Ovary (tissue), 9 donors: ENCODE data around the gene SLC30A3. TPM values are rescaled to one million over a fixed set of nuclear protein-coding genes. Genes with fewer than 3 reads are reported as not detected.
"Not testable (repeated sequence)": the region's sequence is repeated elsewhere in the genome, so short reads cannot be mapped to it uniquely, and the experiment has no call there.

ENCODE experiments used
- DNase-seq, 5 donors: peaks; one replicate each; pipeline ENCODE4 v3.0.0-alpha.2; 2019 to 2020
- H3K27ac ChIP-seq, 2 donors: fragments of 200-600 bp; one replicate each; pipeline versions ENCODE4 v1.5.1 to v1.8.0; 2019 to 2022
- H3K27me3 ChIP-seq: fragments of 200-600 bp; one replicate; pipeline ENCODE4 v1.8.0; 2022
- H3K36me3 ChIP-seq: fragments of 200-600 bp; sonication (generic); one replicate; pipeline ENCODE4 v1.5.1; 2019
- H3K4me1 ChIP-seq: one replicate; pipeline ENCODE4 v1.8.1; 2013; ENCODE audit warnings: mild to moderate bottlenecking, moderate library complexity; ENCODE audit not compliant: insufficient read depth
- H3K4me3 ChIP-seq: fragments of 200-600 bp; sonication (generic); one replicate; pipeline ENCODE4 v1.5.1; 2017
- H3K9me3 ChIP-seq, 2 donors: fragments of 200-600 bp in 1 of 2; sonication (generic) in 1 of 2; one replicate each; pipeline versions ENCODE4 v1.5.1 to v1.8.1; 2013 to 2019; ENCODE audit warnings: mild to moderate bottlenecking in 1 of 2, moderate library complexity in 1 of 2
- EP300 ChIP-seq: sonication (generic); formaldehyde crosslinking; IDR thresholded peaks from one replicate; pipeline ENCODE4 v1.6.1; 2017; ENCODE audit warnings: antibody characterized with exemption
- POLR2A ChIP-seq: fragments of 450-650 bp; IDR thresholded peaks from one replicate; pipeline ENCODE4 v1.6.1; 2017; ENCODE audit warnings: antibody characterized with exemption, mild to moderate bottlenecking, moderate library complexity
- WGBS, 3 donors: extraction: QIAGEN DNeasy Blood & Tissue Kit in 1 of 3; methylation state at CpG; one replicate each; pipeline versions ENCODE4 v1.1.5 to v1.1.7; 2013 to 2017; 5-methylcytosine and 5-hydroxymethylcytosine counted together
- intact Hi-C, 4 donors: fragments of 100-400 bp; cut with DNase I; formaldehyde crosslinking; loops; one replicate each; pipeline versions ENCODE4 v1.11.0 to v1.15.1; 2022 to 2023
- polyA plus RNA-seq, 2 donors: library from polyadenylated mRNA; stranded (reverse); fragments of 200-250 nt in 1 of 2; fragments of 350-450 nt in 1 of 2; fragmentation: Illumina TruSeq in 1 of 2; extraction: RNeasy Lipid Tissue Mini Kit (QIAGEN cat#74804) in 1 of 2; gene quantifications; one replicate each; pipeline ENCODE4 v1.2.3, GENCODE V29; 2013 to 2014
- total RNA-seq, 7 donors: library from RNA; depleted of rRNA in 2 of 7; stranded (reverse); fragments of >200 nt in 2 of 7; fragmentation: NEBNext Ultra II Directional in 3 of 7; extraction: Animal tissue kit (Norgen Biotek cat#: 25700) in 3 of 7; gene quantifications; one replicate each; pipeline versions ENCODE4 v1.1.0 to v1.2.4, GENCODE V29; 2016 to 2023
- TF ChIP-seq, protein P1 (sequence below), 3 donors: fragments of 450-650 bp in 2 of 3; fragments of 200-600 bp in 1 of 3; IDR thresholded peaks; one replicate each; pipeline versions ENCODE4 v1.5.1 to v1.8.0; 2016 to 2022; ENCODE audit warnings: antibody characterized with exemption in 3 of 3, mild to moderate bottlenecking in 1 of 3
- donor health status: DM: no; HTN: no; CAD: no; lungs with moderate emphysema.
- donor health status: DM: no; HTN: no; CAD: no.
- donor health status: Bipolar disorder and iron deficiency.
- donor health status: DM: yes; HTN: yes; CAD: no.
- donor health status: DM: no; HTN: no; CAD: no.
- donor health status: DM: yes; HTN: yes; CAD: no.

The SLC30A3 gene
- total and polyA plus RNA-seq, 9 donors: 0.23 to 1.1 (median 0.36) TPM; not detected in 3

DNA sequence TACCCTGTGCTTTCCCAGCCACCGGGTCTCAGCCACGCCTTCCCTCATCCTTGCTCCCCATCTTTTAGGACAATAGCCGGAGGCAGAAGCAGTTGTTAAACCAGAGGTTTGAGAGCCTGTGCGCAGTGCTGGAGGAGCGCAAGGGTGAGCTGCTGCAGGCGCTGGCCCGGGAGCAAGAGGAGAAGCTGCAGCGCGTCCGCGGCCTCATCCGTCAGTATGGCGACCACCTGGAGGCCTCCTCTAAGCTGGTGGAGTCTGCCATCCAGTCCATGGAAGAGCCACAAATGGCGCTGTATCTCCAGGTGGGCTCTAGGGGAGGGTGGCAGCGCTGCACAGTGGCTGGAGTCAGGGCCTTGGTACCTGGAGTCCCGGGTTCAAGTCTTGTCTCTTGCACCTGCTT, 42.7 kb upstream of the SLC30A3 start:
- peaks cover 4% of the 10 kb centered on the region for H3K4me1 ChIP-seq
- 87 to 90% (median 89%) methylated on average over 16 of the region's 16 CpGs for WGBS, 3 donors
- H3K27ac ChIP-seq: no peak overlapping the region
- no peaks in the 10 kb centered on the region for H3K36me3 ChIP-seq
- DNase-seq: no peak
- H3K4me3 ChIP-seq: no peak overlapping the region
- H3K27me3 ChIP-seq: peaks cover 4% of the 10 kb centered on the region
- H3K9me3 ChIP-seq: no peaks in the 10 kb centered on the region
- no peak for TF ChIP-seq POLR2A
- no peak for TF ChIP-seq EP300
- TF ChIP-seq, protein P1, sequence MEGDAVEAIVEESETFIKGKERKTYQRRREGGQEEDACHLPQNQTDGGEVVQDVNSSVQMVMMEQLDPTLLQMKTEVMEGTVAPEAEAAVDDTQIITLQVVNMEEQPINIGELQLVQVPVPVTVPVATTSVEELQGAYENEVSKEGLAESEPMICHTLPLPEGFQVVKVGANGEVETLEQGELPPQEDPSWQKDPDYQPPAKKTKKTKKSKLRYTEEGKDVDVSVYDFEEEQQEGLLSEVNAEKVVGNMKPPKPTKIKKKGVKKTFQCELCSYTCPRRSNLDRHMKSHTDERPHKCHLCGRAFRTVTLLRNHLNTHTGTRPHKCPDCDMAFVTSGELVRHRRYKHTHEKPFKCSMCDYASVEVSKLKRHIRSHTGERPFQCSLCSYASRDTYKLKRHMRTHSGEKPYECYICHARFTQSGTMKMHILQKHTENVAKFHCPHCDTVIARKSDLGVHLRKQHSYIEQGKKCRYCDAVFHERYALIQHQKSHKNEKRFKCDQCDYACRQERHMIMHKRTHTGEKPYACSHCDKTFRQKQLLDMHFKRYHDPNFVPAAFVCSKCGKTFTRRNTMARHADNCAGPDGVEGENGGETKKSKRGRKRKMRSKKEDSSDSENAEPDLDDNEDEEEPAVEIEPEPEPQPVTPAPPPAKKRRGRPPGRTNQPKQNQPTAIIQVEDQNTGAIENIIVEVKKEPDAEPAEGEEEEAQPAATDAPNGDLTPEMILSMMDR (IDR thresholded peaks at IDR 0.05): no peak
- intact Hi-C loops: loop anchor here in 1 of 4 donors (10.0 kb wide), 1 partner anchor 461 kb away; the partner anchor contains the start of gene DPYSL5

DNA sequence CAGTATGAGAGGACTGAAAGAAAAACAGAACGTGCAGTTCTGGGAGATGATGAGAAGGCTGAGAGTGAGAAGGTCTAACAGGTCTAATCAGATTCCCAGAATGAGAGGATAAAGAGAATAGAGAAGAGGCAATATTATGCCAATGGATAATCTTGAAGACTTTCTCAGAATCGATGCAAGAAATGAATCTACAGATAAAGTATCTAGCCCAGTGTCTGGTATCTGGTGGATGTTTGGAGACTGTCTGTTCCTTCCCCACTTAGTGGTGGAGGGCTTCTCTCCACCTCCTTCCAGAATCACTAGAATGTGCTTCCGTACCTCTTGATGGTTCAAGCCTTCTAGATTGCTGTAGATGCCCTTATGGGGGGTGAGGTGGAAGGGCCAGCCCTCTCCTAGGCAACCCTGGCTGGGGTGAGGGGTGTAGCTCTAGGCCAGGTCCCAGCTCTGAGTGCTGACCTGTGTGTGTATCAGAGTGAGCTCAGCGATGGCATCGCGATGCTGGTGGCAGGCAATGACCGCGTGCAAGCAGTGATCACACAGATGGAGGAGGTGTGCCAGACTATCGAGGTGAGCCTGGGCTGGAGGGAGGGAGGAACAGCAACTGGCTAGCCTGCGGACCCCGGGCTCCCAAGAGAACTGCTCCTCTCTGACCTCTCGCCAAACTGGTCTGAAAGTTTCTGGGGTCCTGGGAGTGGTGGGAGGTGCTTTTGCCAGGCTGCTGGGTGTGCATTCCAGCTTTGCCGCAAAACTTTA, 41.8 kb upstream of the SLC30A3 start:
- intact Hi-C loops: loop anchor here in 1 of 4 donors (10.0 kb wide), 1 partner anchor 460 kb away; the partner anchor contains the start of gene DPYSL5
- H3K27me3 ChIP-seq: peaks cover 4% of the 10 kb centered on the region
- 84 to 91% (median 84%) methylated on average over 13 of the region's 13 CpGs for WGBS, 3 donors

DNA sequence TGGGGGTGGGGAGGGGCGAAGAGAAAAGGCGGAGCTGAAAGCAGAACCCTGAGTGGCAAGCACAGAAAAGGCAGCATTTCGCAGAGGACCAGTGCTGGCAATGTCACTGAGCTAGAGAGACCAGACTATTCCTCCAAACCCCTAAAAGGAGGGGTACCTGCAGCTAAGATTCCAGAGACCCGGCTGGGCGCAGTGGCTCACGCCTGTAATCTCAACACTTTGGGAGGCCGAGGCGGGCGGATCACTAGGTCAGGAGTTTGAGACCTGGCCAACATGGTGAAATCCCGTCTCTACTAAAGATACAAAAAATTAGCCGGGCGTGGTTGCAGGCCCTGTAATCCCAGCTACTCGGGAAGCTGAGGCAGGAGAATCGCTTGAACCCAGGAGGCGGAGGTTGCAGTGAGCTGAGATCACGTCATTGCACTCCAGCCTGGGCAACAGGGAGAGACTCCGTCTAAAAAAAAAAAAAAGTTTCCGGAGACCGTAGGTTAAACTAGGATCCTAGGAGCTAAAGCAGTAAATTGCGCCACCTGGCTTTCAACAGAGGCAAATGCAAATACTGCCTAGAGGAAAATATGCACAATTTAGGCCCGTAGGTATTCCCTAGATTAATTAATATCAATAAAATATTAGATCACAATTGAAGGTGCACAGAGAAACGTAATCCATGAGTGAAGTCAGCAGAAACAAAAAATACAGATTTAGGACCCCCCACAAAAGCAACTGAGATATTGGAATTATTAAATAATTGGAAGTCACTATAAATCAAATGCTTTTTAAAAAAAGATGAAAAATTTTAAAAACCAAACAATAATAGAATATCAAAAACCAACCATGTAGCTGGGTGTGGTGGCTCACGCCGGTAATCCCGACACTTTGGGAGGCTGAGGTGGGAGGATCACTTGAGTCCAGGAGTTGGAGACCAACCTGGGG, 40.5 kb upstream of the SLC30A3 start:
- Histone ChIP-seq H3K27ac (no peak overlapping the region), H3K4me1 (peaks cover 4% of the 10 kb centered on the region), H3K4me3 (peak overlapping the region; percentile 30), H3K9me3 (no peaks in the 10 kb centered on the region), H3K27me3 (peaks cover 4% of the 10 kb centered on the region), H3K36me3 (no peaks in the 10 kb centered on the region)
- intact Hi-C loops: loop anchor here in 1 of 4 donors (10.0 kb wide), 1 partner anchor 459 kb away; the partner anchor contains the start of gene DPYSL5
- 17 to 18% (median 18%) methylated on average over 25 of the region's 25 CpGs for WGBS, 3 donors
- DNase-seq: peak in 1 of 5 donors; percentile 38
- no peak for TF ChIP-seq EP300
- TF ChIP-seq, protein P1 (IDR thresholded peaks at IDR 0.05): peak; percentile 63 to 72 (median 64)

More for the DNA sequence above, 41.8 kb upstream of the SLC30A3 start:
- Histone ChIP-seq H3K36me3 (no peaks in the 10 kb centered on the region), H3K9me3 (no peaks in the 10 kb centered on the region), H3K4me1 (peaks cover 4% of the 10 kb centered on the region), H3K27ac (no peak overlapping the region), H3K4me3 (no peak overlapping the region)
- TF ChIP-seq, protein P1 (IDR thresholded peaks at IDR 0.05): no peak
- TF ChIP-seq EP300 (no peak), POLR2A (no peak)
- no peak for DNase-seq

DNA sequence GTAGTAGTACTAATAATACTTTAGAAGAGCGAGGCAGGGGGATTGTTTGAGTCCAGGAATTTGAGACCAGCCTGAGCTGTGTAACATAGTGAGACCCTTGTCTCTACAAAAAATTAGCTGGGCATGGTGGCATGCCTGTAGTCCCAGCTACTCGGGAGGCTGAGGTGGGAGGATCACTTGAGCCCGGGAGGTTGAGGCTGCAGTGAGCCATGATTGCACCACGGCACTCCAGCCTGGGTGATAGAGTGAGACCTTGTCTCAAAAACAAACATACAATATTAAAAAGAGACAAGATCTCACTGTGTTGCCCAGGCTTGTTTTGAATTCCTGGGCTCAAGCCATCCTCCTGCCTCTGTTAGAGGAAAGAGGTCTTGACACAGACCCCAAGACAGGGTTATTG, 37.8 kb upstream of the SLC30A3 start:
- intact Hi-C loops: loop anchor here in 1 of 4 donors (10.0 kb wide), 1 partner anchor 456 kb away; the partner anchor contains the start of gene DPYSL5
- H3K4me3 ChIP-seq, H3K9me3 ChIP-seq, H3K27ac ChIP-seq, H3K36me3 ChIP-seq, H3K4me1 ChIP-seq, DNase-seq, H3K27me3 ChIP-seq: not testable (repeated sequence)
- 70 to 82% (median 72%) methylated on average over 4 of the region's 4 CpGs for WGBS, 3 donors
